HG02798 (cell line): ENCODE measurements around the gene CLSTN1.
A peak's percentile ranks its signal among the peaks of the same experiment; 100 is the strongest.

Experiments
- ATAC-seq: cut with Tn5 transposase; IDR thresholded peaks from one replicate; pipeline ENCODE4 v1.9.1; 2021; ENCODE audit warnings: mild to moderate bottlenecking; ENCODE audit not compliant: unreplicated experiment, poor library complexity

The CLSTN1 gene

GRCh38 chr1:9736241-9736640 is 87.5 kb downstream of the CLSTN1 start:
- no peak for ATAC-seq

DNA sequence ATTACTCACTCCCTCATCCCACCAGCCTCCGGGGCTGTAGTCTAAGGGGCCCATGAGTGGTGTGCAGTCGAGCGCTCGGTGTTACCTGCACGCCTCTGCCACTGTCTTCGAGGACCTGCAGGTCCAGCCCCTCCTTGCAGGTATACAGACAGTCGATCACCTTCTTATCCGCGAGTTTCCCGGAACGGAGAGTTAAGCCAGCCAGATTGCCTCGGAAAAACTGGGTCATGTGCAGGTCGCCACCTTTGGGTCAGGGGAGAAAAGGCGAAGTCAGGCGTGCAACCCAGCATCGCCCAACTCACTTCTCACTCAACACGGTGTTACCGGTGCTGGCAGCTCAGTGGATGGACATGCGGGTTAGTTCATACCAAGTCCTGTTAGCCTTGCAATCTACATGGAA is 88.0 kb downstream of the CLSTN1 start:
- no peak for ATAC-seq

GRCh38 chr1:9733160-9733789 is 90.5 kb downstream of the CLSTN1 start:
- ATAC-seq, result no peak

GRCh38 chr1:9732123-9732971 is 91.4 kb downstream of the CLSTN1 start:
- no peak for ATAC-seq

GRCh38 chr1:9731561-9731960 is 92.2 kb downstream of the CLSTN1 start:
- no peak for ATAC-seq

GRCh38 chr1:9731051-9731537 is 92.7 kb downstream of the CLSTN1 start:
- no peak for ATAC-seq

- ATAC-seq, result no peak
These were observed 93.5 kb downstream of the CLSTN1 start for GRCh38 chr1:9730096-9730901.

DNA sequence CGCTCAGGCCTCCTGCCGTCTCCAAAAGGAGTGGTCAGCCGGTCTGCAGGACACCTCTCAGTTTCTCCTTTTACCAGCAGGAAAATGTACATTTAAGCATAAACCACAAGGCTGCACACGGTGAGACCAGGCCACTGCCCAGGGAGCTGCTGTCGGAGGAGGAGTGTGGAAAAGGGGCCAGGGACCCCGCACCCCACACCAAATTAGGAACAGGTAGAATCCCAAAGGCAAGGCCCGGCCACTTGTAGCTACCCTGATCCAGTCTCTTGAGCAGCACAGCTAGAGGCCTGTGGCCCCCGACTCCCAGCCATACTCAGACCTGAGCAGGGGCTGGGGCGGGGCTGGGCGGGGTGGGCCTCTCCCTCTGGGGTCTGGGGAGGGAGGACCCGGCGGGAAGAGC is 94.2 kb downstream of the CLSTN1 start:
- ATAC-seq, result no peak

DNA sequence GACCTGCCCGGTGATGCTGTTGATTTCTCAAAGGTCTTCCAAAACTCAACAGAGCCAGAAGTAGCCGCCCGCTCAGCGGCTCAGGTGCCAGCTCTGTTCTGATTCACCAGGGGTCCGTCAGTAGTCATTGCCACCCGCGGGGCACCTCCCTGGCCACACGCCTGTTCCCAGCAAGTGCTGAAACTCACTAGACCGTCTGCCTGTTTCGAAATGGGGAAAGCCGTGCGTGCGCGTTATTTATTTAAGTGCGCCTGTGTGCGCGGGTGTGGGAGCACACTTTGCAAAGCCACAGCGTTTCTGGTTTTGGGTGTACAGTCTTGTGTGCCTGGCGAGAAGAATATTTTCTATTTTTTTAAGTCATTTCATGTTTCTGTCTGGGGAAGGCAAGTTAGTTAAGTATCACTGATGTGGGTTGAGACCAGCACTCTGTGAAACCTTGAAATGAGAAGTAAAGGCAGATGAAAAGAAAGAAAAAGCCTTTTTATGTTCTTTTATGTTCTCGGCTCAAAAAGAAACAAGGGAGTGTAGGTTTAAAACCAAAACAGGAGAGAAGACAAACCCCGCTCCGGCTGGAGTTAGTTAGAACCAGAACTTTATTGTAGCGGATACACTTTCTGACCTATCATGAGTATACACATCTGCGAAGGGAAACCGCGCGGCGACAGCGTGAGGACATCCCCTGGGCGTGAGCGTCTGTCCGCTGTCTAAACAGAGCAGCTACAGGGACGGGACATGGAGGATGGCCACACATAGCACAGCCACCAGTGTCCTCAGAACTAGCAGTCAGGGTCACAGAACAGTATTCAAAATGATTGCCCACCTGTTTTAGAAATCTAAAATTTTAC is 95.1 kb downstream of the CLSTN1 start:
- ATAC-seq, result no peak

GRCh38 chr1:9726905-9727595 is 96.7 kb downstream of the CLSTN1 start:
- no peak for ATAC-seq

DNA sequence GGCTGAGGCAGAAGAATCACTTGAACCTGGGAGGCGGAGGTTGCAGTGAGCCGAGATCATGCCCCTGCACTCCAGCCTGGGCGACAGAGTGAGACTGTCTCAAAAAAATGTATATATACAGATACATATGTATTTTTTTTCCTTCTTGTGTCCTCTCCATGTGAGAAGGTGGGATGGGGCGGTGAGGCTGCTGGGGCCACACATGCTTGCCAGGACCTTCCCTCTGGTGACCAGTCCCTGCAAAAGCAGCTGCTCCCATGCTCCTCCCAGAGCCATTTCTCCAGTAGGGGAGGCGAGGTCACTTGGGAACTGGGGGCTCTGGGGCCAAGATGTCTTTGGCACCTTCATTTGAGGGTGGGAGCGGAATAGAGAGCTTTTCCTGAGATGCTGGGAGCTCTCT is 97.4 kb downstream of the CLSTN1 start:
- no peak for ATAC-seq

- ATAC-seq, result peak; percentile 57
These were observed 98.9 kb downstream of the CLSTN1 start for GRCh38 chr1:9724706-9725476.

DNA sequence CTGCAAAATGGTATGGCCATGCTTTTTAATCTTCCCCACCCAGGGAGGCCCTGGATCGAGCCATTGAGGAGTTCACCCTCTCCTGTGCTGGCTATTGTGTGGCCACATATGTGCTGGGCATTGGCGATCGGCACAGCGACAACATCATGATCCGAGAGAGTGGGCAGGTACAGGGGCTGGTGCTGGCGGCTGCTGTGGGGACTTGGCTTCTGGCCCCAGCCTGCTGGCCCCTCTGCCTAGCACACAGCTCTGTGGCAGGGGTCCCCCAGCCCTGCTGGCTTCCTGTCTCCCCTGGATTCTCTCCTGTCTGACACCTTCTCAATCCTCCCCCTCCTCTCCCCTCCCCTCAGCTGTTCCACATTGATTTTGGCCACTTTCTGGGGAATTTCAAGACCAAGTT is 99.8 kb downstream of the CLSTN1 start:
- ATAC-seq, result no peak

- ATAC-seq, result no peak
These were observed 100.5 kb downstream of the CLSTN1 start for GRCh38 chr1:9723068-9723805.

DNA sequence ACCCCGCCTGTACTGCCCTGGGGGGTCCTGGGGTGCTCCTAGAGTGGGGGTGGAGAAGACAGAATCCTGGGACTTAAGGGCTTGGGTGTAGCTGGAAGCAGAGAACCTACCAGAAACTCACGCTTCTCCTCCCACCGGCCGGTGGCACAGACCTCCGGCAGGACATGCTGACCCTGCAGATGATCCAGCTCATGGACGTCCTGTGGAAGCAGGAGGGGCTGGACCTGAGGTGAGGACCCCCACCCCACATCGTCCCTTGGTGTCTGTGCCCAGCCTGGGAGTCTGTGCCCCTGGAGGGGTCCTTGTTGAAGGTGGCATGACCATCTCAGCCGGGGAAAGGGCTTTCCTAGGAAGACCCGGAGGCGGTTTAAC is 101.4 kb downstream of the CLSTN1 start:
- ATAC-seq, result no peak

- ATAC-seq, result no peak
These were observed 102.0 kb downstream of the CLSTN1 start for GRCh38 chr1:9721606-9722377.
